Endothelial cell of umbilical vein (primary cell): Measurements from ENCODE around the gene CCR8. TPM values are rescaled to one million over a fixed set of nuclear protein-coding genes. Genes with fewer than 3 reads are reported as not detected.

Source experiments
- BruUV-seq: library from RNA; stranded (reverse); fragments of 400-500 nt; replicated peaks from 2 replicates; lab custom pipeline; 2021; lab: Mats Ljungman, UMichigan
- CTCF ChIA-PET: fragments of 300-600, 350-600 bp; sonication (Branson Sonifier 250); formaldehyde crosslinking; loops from one replicate; lab custom pipeline; 2021; ENCODE audit warnings: antibody characterized with exemption, inconsistent platforms; lab: Charles Lee
- POLR2A ChIA-PET: fragments of 300-600, 350-600 bp; sonication (Branson Sonifier 250); formaldehyde crosslinking; loops from one replicate; lab custom pipeline; 2021; ENCODE audit warnings: antibody characterized with exemption, inconsistent platforms; lab: Charles Lee
- DNase-seq: peaks from one replicate; pipeline ENCODE4 v3.0.0-alpha.2; 2011; ENCODE audit warnings: low read depth, low spot score
- FAIRE-seq: peaks from 2 replicates; lab custom pipeline; 2011; peaks lifted over from hg19 to GRCh38; lab: Jason Lieb, UNC
- H2AFZ ChIP-seq: 2 replicates; pipeline ENCODE4 v1.6.0; 2012; ENCODE audit warnings: low read depth, low read length, control low read depth, inconsistent platforms
- H3K27ac ChIP-seq: 2 replicates; pipeline ENCODE4 v1.5.1; 2011; ENCODE audit warnings: low read depth, mild to moderate bottlenecking, control low read depth, low read length, moderate library complexity; ENCODE audit not compliant: insufficient read depth
- H3K27me3 ChIP-seq, 2 experiments: 2 replicates each; pipeline versions ENCODE4 v1.6.0 to v1.6.1; 2011; ENCODE audit warnings: low read length in 2 of 2, mixed read lengths in 1 of 2; ENCODE audit not compliant: control insufficient read depth in 2 of 2, insufficient read depth in 2 of 2
- H3K36me3 ChIP-seq, 2 experiments: 2 replicates in 1 of 2; 3 replicates in 1 of 2; pipeline ENCODE4 v1.5.1; 2011; ENCODE audit warnings: low read length in 2 of 2, mild to moderate bottlenecking in 1 of 2, moderate library complexity in 1 of 2; ENCODE audit not compliant: control insufficient read depth in 2 of 2, insufficient read depth in 2 of 2; ENCODE audit errors: extremely low read depth in 1 of 2
- H3K4me1 ChIP-seq: 3 replicates; pipeline ENCODE4 v1.5.1; 2011; ENCODE audit warnings: mild to moderate bottlenecking, low read length; ENCODE audit not compliant: control insufficient read depth, insufficient read depth; ENCODE audit errors: extremely low read depth
- H3K4me2 ChIP-seq: 2 replicates; pipeline ENCODE4 v1.6.1; 2011; ENCODE audit warnings: low read length, control low read depth, mixed read lengths; ENCODE audit not compliant: insufficient read depth
- H3K4me3 ChIP-seq, 3 experiments: fragments of 200-600 bp in 1 of 3; sonication (generic), shearing (Covaris generic) in 1 of 3; replicated peaks in 1 of 3; 2 replicates each; pipeline ENCODE4 v1.5.1; 2011 to 2016; ENCODE audit warnings: control low read depth in 3 of 3, low read length in 3 of 3, mild to moderate bottlenecking in 2 of 3, inconsistent platforms in 1 of 3, low read depth in 1 of 3, moderate library complexity in 1 of 3; ENCODE audit not compliant: insufficient read depth in 1 of 3
- H3K79me2 ChIP-seq: 2 replicates; pipeline ENCODE4 v1.6.0; 2012; ENCODE audit warnings: low read length, inconsistent platforms; ENCODE audit not compliant: control insufficient read depth, insufficient read depth
- H3K9ac ChIP-seq: replicated peaks from 2 replicates; pipeline ENCODE3; 2011; ENCODE audit warnings: low read length, control low read depth; ENCODE audit not compliant: insufficient read depth; ENCODE audit errors: extremely low read depth
- H3K9me1 ChIP-seq: replicated peaks from 3 replicates; pipeline ENCODE4 v1.6.0; 2011; ENCODE audit warnings: mild to moderate bottlenecking, low read length; ENCODE audit not compliant: control insufficient read depth, insufficient read depth; ENCODE audit errors: extremely low read depth
- H3K9me3 ChIP-seq: replicated peaks from 2 replicates; pipeline ENCODE4 v1.5.1; 2012; ENCODE audit warnings: low read length, inconsistent platforms; ENCODE audit not compliant: control insufficient read depth, insufficient read depth
- H4K20me1 ChIP-seq: replicated peaks from 2 replicates; pipeline ENCODE3; 2011; ENCODE audit warnings: mild to moderate bottlenecking, low read length; ENCODE audit not compliant: control insufficient read depth, insufficient read depth; ENCODE audit errors: extremely low read depth
- EZH2 ChIP-seq: IDR thresholded peaks from 2 replicates; pipeline ENCODE4 v1.6.1; 2012; ENCODE audit warnings: borderline replicate concordance, low read depth, mild to moderate bottlenecking, moderate library complexity, low read length, inconsistent platforms; ENCODE audit not compliant: severe bottlenecking
- FOS ChIP-seq: IDR thresholded peaks from 2 replicates; pipeline ENCODE4 v1.6.1; 2011; ENCODE audit warnings: mild to moderate bottlenecking, low read length, moderate library complexity, borderline replicate concordance; ENCODE audit not compliant: insufficient read depth
- GATA2 ChIP-seq: IDR thresholded peaks from 2 replicates; pipeline ENCODE4 v1.7.0; 2011; ENCODE audit warnings: low read depth, mild to moderate bottlenecking, moderate library complexity, mixed read lengths, low read length; ENCODE audit not compliant: insufficient read length, insufficient read depth
- JUN ChIP-seq: IDR thresholded peaks from 2 replicates; pipeline ENCODE4 v1.6.1; 2011; ENCODE audit warnings: borderline replicate concordance, low read depth; ENCODE audit not compliant: insufficient read length, insufficient read depth
- MYC ChIP-seq: IDR thresholded peaks from one replicate; pipeline ENCODE4 v1.6.1; 2011; ENCODE audit warnings: mild to moderate bottlenecking, low read depth, low read length
- POLR2A ChIP-seq: IDR thresholded peaks from 2 replicates; pipeline ENCODE4 v1.6.1; 2012; ENCODE audit warnings: low read depth, mild to moderate bottlenecking, control low read depth, low read length
- POLR2AphosphoS5 ChIP-seq: IDR thresholded peaks from 2 replicates; pipeline ENCODE4 v1.6.1; 2012; ENCODE audit warnings: low read depth, mild to moderate bottlenecking, control low read depth, low read length, moderate library complexity; ENCODE audit not compliant: insufficient read depth
- dilution Hi-C: fragments of 300-500 bp; cut with MboI; formaldehyde crosslinking; loops from one replicate; pipeline ENCODE4 v1.15.0; 2019; ENCODE audit warnings: low sequenced_read_pairs; ENCODE audit not compliant: extremely low pct_ligation_motif_present
- intact Hi-C: fragments of 100-400 bp; cut with micrococcal nuclease; formaldehyde crosslinking; loops from one replicate; pipeline ENCODE4 v1.10.0; 2022
- polyA plus RNA-seq, 4 experiments: library from polyadenylated mRNA; depleted of rRNA in 3 of 4; stranded (reverse) in 3 of 4; unstranded in 1 of 4; fragments of >200 nt; gene quantifications; 2 replicates each; pipeline versions ENCODE4 v1.2.1 to v1.2.3, GENCODE V29; 2011 to 2012; ENCODE audit warnings: missing spikeins in 1 of 4
- total RNA-seq: library from RNA; stranded (reverse); gene quantifications from 2 replicates; pipeline ENCODE4 v1.2.3, GENCODE V29; 2021
- TF ChIP-seq, protein P1 (sequence below), 2 donors: IDR thresholded peaks; 1 replicate in 1 of 2; 2 replicates in 1 of 2; pipeline ENCODE4 v1.5.1; 2011; ENCODE audit warnings: low read length in 2 of 2, mild to moderate bottlenecking in 2 of 2, moderate library complexity in 2 of 2, control low read depth in 1 of 2, inconsistent platforms in 1 of 2, low read depth in 1 of 2; ENCODE audit not compliant: insufficient read depth in 1 of 2; ENCODE audit errors: extremely low read depth in 1 of 2
- TF ChIP-seq, protein P2 (sequence below): IDR thresholded peaks from 2 replicates; pipeline ENCODE4 v1.6.1; 2011; ENCODE audit not compliant: insufficient read depth, insufficient read length

The CCR8 gene
- total and polyA plus RNA-seq, 2 donors (not counting 3 experiments of a cell fraction or from before 2014, with no cell fraction given), result not detected

- ChIA-PET POLR2A (no interaction called here), CTCF (interaction anchor here (1.2 to 2.1 kb wide), 4 partner anchors 20 to 189 kb away, joined by 3 to 15 read pairs (median 8); no protein-coding TSS in a partner anchor)
- no peak overlapping the region for H3K27ac ChIP-seq
- H3K9me3 ChIP-seq, result no peaks in the 10 kb centered on the region
- H3K36me3 ChIP-seq, result no peaks in the 10 kb centered on the region
- TF ChIP-seq EZH2, result no peak
- TF ChIP-seq, protein P1, sequence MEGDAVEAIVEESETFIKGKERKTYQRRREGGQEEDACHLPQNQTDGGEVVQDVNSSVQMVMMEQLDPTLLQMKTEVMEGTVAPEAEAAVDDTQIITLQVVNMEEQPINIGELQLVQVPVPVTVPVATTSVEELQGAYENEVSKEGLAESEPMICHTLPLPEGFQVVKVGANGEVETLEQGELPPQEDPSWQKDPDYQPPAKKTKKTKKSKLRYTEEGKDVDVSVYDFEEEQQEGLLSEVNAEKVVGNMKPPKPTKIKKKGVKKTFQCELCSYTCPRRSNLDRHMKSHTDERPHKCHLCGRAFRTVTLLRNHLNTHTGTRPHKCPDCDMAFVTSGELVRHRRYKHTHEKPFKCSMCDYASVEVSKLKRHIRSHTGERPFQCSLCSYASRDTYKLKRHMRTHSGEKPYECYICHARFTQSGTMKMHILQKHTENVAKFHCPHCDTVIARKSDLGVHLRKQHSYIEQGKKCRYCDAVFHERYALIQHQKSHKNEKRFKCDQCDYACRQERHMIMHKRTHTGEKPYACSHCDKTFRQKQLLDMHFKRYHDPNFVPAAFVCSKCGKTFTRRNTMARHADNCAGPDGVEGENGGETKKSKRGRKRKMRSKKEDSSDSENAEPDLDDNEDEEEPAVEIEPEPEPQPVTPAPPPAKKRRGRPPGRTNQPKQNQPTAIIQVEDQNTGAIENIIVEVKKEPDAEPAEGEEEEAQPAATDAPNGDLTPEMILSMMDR (IDR thresholded peaks at IDR 0.05; ENCODE audit: extremely low read depth in 1 of 2, insufficient read depth in 1 of 2, low read depth in 1 of 2, low read length in 2 of 2), result no peak
- no peak for TF ChIP-seq MYC
- TF ChIP-seq JUN, result no peak
- TF ChIP-seq POLR2A, result no peak
- TF ChIP-seq FOS, result no peak
- TF ChIP-seq, protein P2, sequence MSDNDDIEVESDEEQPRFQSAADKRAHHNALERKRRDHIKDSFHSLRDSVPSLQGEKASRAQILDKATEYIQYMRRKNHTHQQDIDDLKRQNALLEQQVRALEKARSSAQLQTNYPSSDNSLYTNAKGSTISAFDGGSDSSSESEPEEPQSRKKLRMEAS, result no peak
- no peak for TF ChIP-seq GATA2
- no peak for TF ChIP-seq POLR2AphosphoS5
- no peaks in the 10 kb centered on the region for H3K79me2 ChIP-seq
- FAIRE-seq (no peak), DNase-seq (no peak)
- no peak overlapping the region for H3K9ac ChIP-seq
- dilution Hi-C loops (no loop called here), intact Hi-C loops (loop anchor here (1.0 to 2.0 kb wide), 3 partner anchors 87 to 190 kb away; no protein-coding TSS in a partner anchor)
- H3K4me2 ChIP-seq, result no peak overlapping the region
- H2AFZ ChIP-seq, result no peak overlapping the region
- no peaks in the 10 kb centered on the region for H3K9me1 ChIP-seq
- no peaks in the 10 kb centered on the region for H4K20me1 ChIP-seq
- no TSS peak for BruUV-seq
- peaks cover 0 to 2% of the 10 kb centered on the region in 2 experiments for H3K27me3 ChIP-seq
- no peak overlapping the region for H3K4me3 ChIP-seq
- H3K4me1 ChIP-seq, result peaks cover 18% of the 10 kb centered on the region
Observed at GRCh38 chr3:39378957-39379777, 49.7 kb downstream of the CCR8 start.
